Esophagus squamous epithelium (tissue), 4 donors: ENCODE data around the gene PRKG1.

ENCODE experiments used
- CTCF ChIP-seq, 6 experiments: fragments of 450-650 bp in 4 of 6; fragments of 200-600 bp in 2 of 6; sonication (generic) in 2 of 6; IDR thresholded peaks; one replicate each; pipeline ENCODE4 v1.5.1; 2016 to 2019; ENCODE audit warnings: antibody characterized with exemption in 6 of 6, mild to moderate bottlenecking in 4 of 6, moderate library complexity in 4 of 6
- POLR2A ChIP-seq, 4 donors: fragments of 450-650 bp; IDR thresholded peaks; one replicate each; pipeline ENCODE4 v1.6.1; 2017; ENCODE audit warnings: antibody characterized with exemption in 4 of 4, mild to moderate bottlenecking in 4 of 4, moderate library complexity in 3 of 4

- TF ChIP-seq CTCF (IDR thresholded peaks at IDR 0.05) = no peak
- TF ChIP-seq POLR2A (IDR thresholded peaks at IDR 0.05) = no peak
Observed at GRCh38 chr10:51965451-51965850, 891.2 kb downstream of the PRKG1 start.
